Right lobe of liver (tissue), 4 donors: ENCODE data around the gene USP48.

ENCODE experiments used
- CTCF ChIP-seq, 4 donors: fragments of 200-600 bp in 3 of 4; fragments of 450-650 bp in 1 of 4; IDR thresholded peaks; one replicate each; pipeline versions ENCODE4 v1.5.1 to v1.8.0; 2016 to 2022; ENCODE audit warnings: antibody characterized with exemption in 4 of 4, mild to moderate bottlenecking in 2 of 4
- POLR2A ChIP-seq: fragments of 450-650 bp; IDR thresholded peaks from one replicate; pipeline ENCODE4 v1.6.1; 2017; ENCODE audit warnings: antibody characterized with exemption, mild to moderate bottlenecking
- donor health status: DM: no; HTN: no; CAD: no.
- donor health status: DM: no; HTN: no; CAD: no.
- donor health status: DM: no; HTN: yes; CAD: no.

- TF ChIP-seq CTCF (IDR thresholded peaks at IDR 0.05) (no peak), POLR2A (no peak)
Measured at GRCh38 chr1:21652101-21652936, 130.6 kb downstream of the USP48 start.
